ENCODE measurements around the gene TARP.
"Not testable (repeated sequence)": the region's sequence is repeated elsewhere in the genome, so short reads cannot be mapped to it uniquely, and the experiment has no call there.

TARP gene

GRCh38 chr7:38257350-38257677 is 16.1 kb downstream of the TARP start:
- Histone ChIP-seq H3K4me1 (ENCODE audit: insufficient read depth, low read length) (no peaks in the 10 kb centered on the region), H3K36me3 (ENCODE audit: insufficient read depth, low read length) (no peaks in the 10 kb centered on the region), H3K9ac (ENCODE audit: low read length) (no peak overlapping the region), H3K4me3 (ENCODE audit: low read depth in 1 of 2, low read length in 2 of 2) (no peak overlapping the region), H3K27ac (ENCODE audit: low read depth, low read length) (no peak overlapping the region), H3K27me3 (ENCODE audit: control insufficient read depth in 1 of 2, insufficient read depth in 2 of 2, low read length in 2 of 2) (no peaks in the 10 kb centered on the region), H3K9me3 (ENCODE audit: low read length) (no peaks in the 10 kb centered on the region)

GRCh38 chr7:38249849-38250248 is 23.6 kb downstream of the TARP start:
- H3K27ac ChIP-seq (ENCODE audit: low read depth, low read length); H3K9ac ChIP-seq (ENCODE audit: low read length); H3K9me3 ChIP-seq (ENCODE audit: low read length): not testable (repeated sequence)

GRCh38 chr7:38248069-38248567 is 25.3 kb downstream of the TARP start:
- H3K27ac ChIP-seq (ENCODE audit: low read depth, low read length): no peak overlapping the region
- no peak overlapping the region for H3K9ac ChIP-seq (ENCODE audit: low read length)
- no peaks in the 10 kb centered on the region for H3K27me3 ChIP-seq (ENCODE audit: control insufficient read depth in 1 of 2, insufficient read depth in 2 of 2, low read length in 2 of 2)
- no peaks in the 10 kb centered on the region for H3K9me3 ChIP-seq (ENCODE audit: low read length)
- H3K4me3 ChIP-seq (ENCODE audit: low read depth in 1 of 2, low read length in 2 of 2): no peak overlapping the region
- H3K4me1 ChIP-seq (ENCODE audit: insufficient read depth, low read length): no peaks in the 10 kb centered on the region
- H3K36me3 ChIP-seq (ENCODE audit: insufficient read depth, low read length): no peaks in the 10 kb centered on the region

More at GRCh38 chr7:38249849-38250248, 23.6 kb downstream of the TARP start:
- H3K4me1 ChIP-seq (ENCODE audit: insufficient read depth, low read length); H3K4me3 ChIP-seq (ENCODE audit: low read depth in 1 of 2, low read length in 2 of 2); H3K27me3 ChIP-seq (ENCODE audit: control insufficient read depth in 1 of 2, insufficient read depth in 2 of 2, low read length in 2 of 2); H3K36me3 ChIP-seq (ENCODE audit: insufficient read depth, low read length): not testable (repeated sequence)

GRCh38 chr7:38245409-38245977 is 27.9 kb downstream of the TARP start:
- no peak overlapping the region for H3K9ac ChIP-seq (ENCODE audit: low read length)
- no peaks in the 10 kb centered on the region for H3K9me3 ChIP-seq (ENCODE audit: low read length)
- no peaks in the 10 kb centered on the region for H3K4me1 ChIP-seq (ENCODE audit: insufficient read depth, low read length)
- H3K27ac ChIP-seq (ENCODE audit: low read depth, low read length): no peak overlapping the region
- H3K36me3 ChIP-seq (ENCODE audit: insufficient read depth, low read length): no peaks in the 10 kb centered on the region
- H3K27me3 ChIP-seq (ENCODE audit: control insufficient read depth in 1 of 2, insufficient read depth in 2 of 2, low read length in 2 of 2): no peaks in the 10 kb centered on the region
- no peak overlapping the region for H3K4me3 ChIP-seq (ENCODE audit: low read depth in 1 of 2, low read length in 2 of 2)

- Histone ChIP-seq H3K9me3 (ENCODE audit: low read length) (no peaks in the 10 kb centered on the region), H3K4me1 (ENCODE audit: insufficient read depth, low read length) (no peaks in the 10 kb centered on the region), H3K9ac (ENCODE audit: low read length) (no peak overlapping the region), H3K27ac (ENCODE audit: low read depth, low read length) (no peak overlapping the region), H3K27me3 (ENCODE audit: control insufficient read depth in 1 of 2, insufficient read depth in 2 of 2, low read length in 2 of 2) (no peaks in the 10 kb centered on the region), H3K4me3 (ENCODE audit: low read depth in 1 of 2, low read length in 2 of 2) (no peak overlapping the region), H3K36me3 (ENCODE audit: insufficient read depth, low read length) (no peaks in the 10 kb centered on the region)
Observed at GRCh38 chr7:38244516-38244915, 28.9 kb downstream of the TARP start.

- H3K36me3 ChIP-seq (ENCODE audit: insufficient read depth, low read length); H3K9ac ChIP-seq (ENCODE audit: low read length); H3K27me3 ChIP-seq (ENCODE audit: control insufficient read depth in 1 of 2, insufficient read depth in 2 of 2, low read length in 2 of 2); H3K4me3 ChIP-seq (ENCODE audit: low read depth in 1 of 2, low read length in 2 of 2); H3K4me1 ChIP-seq (ENCODE audit: insufficient read depth, low read length); H3K27ac ChIP-seq (ENCODE audit: low read depth, low read length); H3K9me3 ChIP-seq (ENCODE audit: low read length): not testable (repeated sequence)
Observed at GRCh38 chr7:38243345-38243744, 30.1 kb downstream of the TARP start.

GRCh38 chr7:38242814-38243213 is 30.6 kb downstream of the TARP start:
- no peak overlapping the region for H3K27ac ChIP-seq (ENCODE audit: low read depth, low read length)
- no peak overlapping the region for H3K4me3 ChIP-seq (ENCODE audit: low read depth in 1 of 2, low read length in 2 of 2)
- H3K9me3 ChIP-seq (ENCODE audit: low read length): no peaks in the 10 kb centered on the region
- no peaks in the 10 kb centered on the region for H3K27me3 ChIP-seq (ENCODE audit: control insufficient read depth in 1 of 2, insufficient read depth in 2 of 2, low read length in 2 of 2)
- H3K9ac ChIP-seq (ENCODE audit: low read length): no peak overlapping the region
- H3K36me3 ChIP-seq (ENCODE audit: insufficient read depth, low read length): no peaks in the 10 kb centered on the region
- no peaks in the 10 kb centered on the region for H3K4me1 ChIP-seq (ENCODE audit: insufficient read depth, low read length)

- H3K4me3 ChIP-seq (ENCODE audit: low read depth in 1 of 2, low read length in 2 of 2): no peak overlapping the region
- no peak overlapping the region for H3K9ac ChIP-seq (ENCODE audit: low read length)
- H3K9me3 ChIP-seq (ENCODE audit: low read length): no peaks in the 10 kb centered on the region
- no peaks in the 10 kb centered on the region for H3K4me1 ChIP-seq (ENCODE audit: insufficient read depth, low read length)
- no peaks in the 10 kb centered on the region for H3K36me3 ChIP-seq (ENCODE audit: insufficient read depth, low read length)
- H3K27me3 ChIP-seq (ENCODE audit: control insufficient read depth in 1 of 2, insufficient read depth in 2 of 2, low read length in 2 of 2): no peaks in the 10 kb centered on the region
- no peak overlapping the region for H3K27ac ChIP-seq (ENCODE audit: low read depth, low read length)
Observed at GRCh38 chr7:38241071-38241470, 32.4 kb downstream of the TARP start.

- not testable (repeated sequence) for H3K27me3 ChIP-seq (ENCODE audit: control insufficient read depth in 1 of 2, insufficient read depth in 2 of 2, low read length in 2 of 2); H3K4me3 ChIP-seq (ENCODE audit: low read depth in 1 of 2, low read length in 2 of 2); H3K36me3 ChIP-seq (ENCODE audit: insufficient read depth, low read length); H3K9ac ChIP-seq (ENCODE audit: low read length); H3K4me1 ChIP-seq (ENCODE audit: insufficient read depth, low read length); H3K27ac ChIP-seq (ENCODE audit: low read depth, low read length); H3K9me3 ChIP-seq (ENCODE audit: low read length)
Observed at GRCh38 chr7:38239129-38239528, 34.3 kb downstream of the TARP start.

GRCh38 chr7:38235606-38236005 is 37.8 kb downstream of the TARP start:
- Histone ChIP-seq H3K4me3 (ENCODE audit: low read depth in 1 of 2, low read length in 2 of 2) (no peak overlapping the region), H3K4me1 (ENCODE audit: insufficient read depth, low read length) (no peaks in the 10 kb centered on the region)

GRCh38 chr7:38234759-38235158 is 38.7 kb downstream of the TARP start:
- not testable (repeated sequence) for H3K9ac ChIP-seq (ENCODE audit: low read length); H3K36me3 ChIP-seq (ENCODE audit: insufficient read depth, low read length); H3K27ac ChIP-seq (ENCODE audit: low read depth, low read length); H3K4me3 ChIP-seq (ENCODE audit: low read depth in 1 of 2, low read length in 2 of 2); H3K27me3 ChIP-seq (ENCODE audit: control insufficient read depth in 1 of 2, insufficient read depth in 2 of 2, low read length in 2 of 2); H3K4me1 ChIP-seq (ENCODE audit: insufficient read depth, low read length); H3K9me3 ChIP-seq (ENCODE audit: low read length)

More at GRCh38 chr7:38235606-38236005, 37.8 kb downstream of the TARP start:
- Histone ChIP-seq H3K9me3 (ENCODE audit: low read length) (no peaks in the 10 kb centered on the region), H3K27me3 (ENCODE audit: control insufficient read depth in 1 of 2, insufficient read depth in 2 of 2, low read length in 2 of 2) (no peaks in the 10 kb centered on the region), H3K27ac (ENCODE audit: low read depth, low read length) (no peak overlapping the region), H3K9ac (ENCODE audit: low read length) (no peak overlapping the region), H3K36me3 (ENCODE audit: insufficient read depth, low read length) (no peaks in the 10 kb centered on the region)

- Histone ChIP-seq H3K27ac (ENCODE audit: low read depth, low read length) (no peak overlapping the region), H3K4me1 (ENCODE audit: insufficient read depth, low read length) (no peaks in the 10 kb centered on the region), H3K27me3 (ENCODE audit: control insufficient read depth in 1 of 2, insufficient read depth in 2 of 2, low read length in 2 of 2) (no peaks in the 10 kb centered on the region), H3K36me3 (ENCODE audit: insufficient read depth, low read length) (peaks cover 15% of the 10 kb centered on the region), H3K9me3 (ENCODE audit: low read length) (no peaks in the 10 kb centered on the region), H3K9ac (ENCODE audit: low read length) (no peak overlapping the region), H3K4me3 (ENCODE audit: low read depth in 1 of 2, low read length in 2 of 2) (no peak overlapping the region)
Observed at GRCh38 chr7:38232502-38233366, 40.7 kb downstream of the TARP start.
